Activated T-helper 1 cell treated with anti-CD3 and anti-CD28 coated beads, Interleukin-12 subunit alpha, Interleukin-12 subunit beta, Interleukin-2, Interleukin-4 antibody, amounts not matched to agents 30 ng/mL and 10 ng/mL and 1 ng/mL, durations not matched to agents 14 hours and 24 hours and 36 hours (primary cell): ENCODE measurements around the gene ACVR2A. TPM values are rescaled to one million over a fixed set of nuclear protein-coding genes. Genes with fewer than 3 reads are reported as not detected.

ENCODE experiments used
- DNase-seq: peaks from one replicate; pipeline ENCODE4 v3.0.0; 2021; ENCODE audit warnings: low spot score
- H3K27ac Mint-ChIP-seq: one replicate; pipeline ENCODE4 v1.8.0; 2021; ENCODE audit warnings: mild to moderate bottlenecking, mixed read lengths
- H3K27me3 Mint-ChIP-seq: one replicate; pipeline ENCODE4 v1.8.0; 2022; ENCODE audit warnings: mild to moderate bottlenecking, moderate library complexity, mixed read lengths; ENCODE audit not compliant: insufficient read depth
- H3K36me3 Mint-ChIP-seq: one replicate; pipeline ENCODE4 v1.8.0; 2021; ENCODE audit warnings: low read depth, mixed read lengths
- H3K4me1 Mint-ChIP-seq: one replicate; pipeline ENCODE4 v1.8.0; 2021; ENCODE audit warnings: low read depth, mixed read lengths
- H3K4me3 Mint-ChIP-seq: one replicate; pipeline ENCODE4 v1.8.0; 2021; ENCODE audit warnings: mild to moderate bottlenecking, moderate library complexity, mixed read lengths
- H3K9me3 Mint-ChIP-seq: one replicate; pipeline ENCODE4 v1.8.0; 2021; ENCODE audit warnings: mixed read lengths
- intact Hi-C: fragments of 100-400 bp; cut with micrococcal nuclease; formaldehyde crosslinking; loops from one replicate; pipeline ENCODE4 v1.15.1; 2024
- total RNA-seq: library from RNA; stranded (reverse); gene quantifications from 2 replicates; pipeline ENCODE4 v1.2.3, GENCODE V29; 2022

Gene ACVR2A
- total RNA-seq, 1 donor from 2014 or later, result 3.6 TPM

- H3K4me1 Mint-ChIP-seq, result peaks cover 11% of the 10 kb centered on the region
- peaks cover 2% of the 10 kb centered on the region for H3K27me3 Mint-ChIP-seq
- no peak overlapping the region for H3K4me3 Mint-ChIP-seq
- no peaks in the 10 kb centered on the region for H3K36me3 Mint-ChIP-seq
- no peak for DNase-seq
- intact Hi-C loops, result no loop called here
- H3K9me3 Mint-ChIP-seq, result no peaks in the 10 kb centered on the region
- no peak overlapping the region for H3K27ac Mint-ChIP-seq
These were observed 69.1 kb downstream of the ACVR2A start for GRCh38 chr2:147913701-147914480.

GRCh38 chr2:147916067-147916466 is 71.2 kb downstream of the ACVR2A start:
- Mint-ChIP-seq H3K4me1 (peaks cover under 1% of the 10 kb centered on the region), H3K4me3 (no peak overlapping the region), H3K9me3 (no peaks in the 10 kb centered on the region), H3K27me3 (peaks cover 2% of the 10 kb centered on the region), H3K27ac (no peak overlapping the region), H3K36me3 (no peaks in the 10 kb centered on the region)
- intact Hi-C loops, result no loop called here
- DNase-seq, result no peak

DNA sequence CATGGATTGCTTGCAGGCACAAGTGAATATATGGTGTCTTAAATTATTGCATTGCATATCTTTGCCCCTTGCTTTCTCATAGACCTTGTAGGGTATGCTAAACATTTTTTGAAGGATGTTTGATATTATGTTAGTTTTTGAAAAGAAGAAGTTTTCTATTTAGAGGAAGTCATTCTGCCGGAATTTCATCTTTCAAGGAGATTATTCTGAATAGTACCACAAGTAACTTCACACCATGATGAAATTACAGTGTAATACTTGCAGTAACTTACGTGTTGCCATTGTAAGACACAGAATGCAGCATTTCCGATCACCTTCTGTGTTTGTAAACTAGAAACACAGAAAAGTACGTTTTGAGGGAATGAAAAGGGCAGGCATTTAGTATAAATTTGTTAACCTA is 71.9 kb downstream of the ACVR2A start:
- no peak for DNase-seq
- Mint-ChIP-seq H3K36me3 (no peaks in the 10 kb centered on the region), H3K4me3 (no peak overlapping the region), H3K27ac (no peak overlapping the region), H3K4me1 (no peaks in the 10 kb centered on the region), H3K9me3 (no peaks in the 10 kb centered on the region), H3K27me3 (peaks cover 2% of the 10 kb centered on the region)
- intact Hi-C loops, result no loop called here

- peaks cover 2% of the 10 kb centered on the region for H3K27me3 Mint-ChIP-seq
- intact Hi-C loops, result no loop called here
- H3K36me3 Mint-ChIP-seq, result no peaks in the 10 kb centered on the region
- H3K4me3 Mint-ChIP-seq, result no peak overlapping the region
- DNase-seq, result no peak
- H3K27ac Mint-ChIP-seq, result no peak overlapping the region
- H3K9me3 Mint-ChIP-seq, result no peaks in the 10 kb centered on the region
- no peaks in the 10 kb centered on the region for H3K4me1 Mint-ChIP-seq
These were observed 72.3 kb downstream of the ACVR2A start for GRCh38 chr2:147917161-147917560.

DNA sequence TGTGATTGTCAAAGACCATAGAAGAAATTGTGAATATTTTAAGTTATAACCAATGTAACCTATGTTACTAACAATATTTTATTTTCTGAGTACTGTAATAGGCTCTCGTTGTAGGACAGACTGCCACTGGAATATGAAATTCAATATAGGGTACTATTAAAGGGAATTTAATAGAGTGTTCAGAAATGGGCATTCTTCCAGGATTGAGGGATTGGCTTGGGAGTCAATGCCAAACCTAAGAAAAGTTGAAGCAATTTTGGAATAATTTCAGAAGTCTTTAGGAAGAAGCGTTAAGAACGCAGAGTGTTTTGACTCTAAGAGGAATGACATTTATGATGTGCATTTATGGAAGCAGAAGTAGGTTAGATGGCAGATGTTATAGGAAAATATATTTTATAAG is 79.0 kb downstream of the ACVR2A start:
- H3K4me3 Mint-ChIP-seq, result no peak overlapping the region
- H3K27ac Mint-ChIP-seq, result no peak overlapping the region
- no peaks in the 10 kb centered on the region for H3K4me1 Mint-ChIP-seq
- no peaks in the 10 kb centered on the region for H3K9me3 Mint-ChIP-seq
- H3K36me3 Mint-ChIP-seq, result peaks cover 1% of the 10 kb centered on the region
- no peaks in the 10 kb centered on the region for H3K27me3 Mint-ChIP-seq
- intact Hi-C loops, result no loop called here
- DNase-seq, result no peak

DNA sequence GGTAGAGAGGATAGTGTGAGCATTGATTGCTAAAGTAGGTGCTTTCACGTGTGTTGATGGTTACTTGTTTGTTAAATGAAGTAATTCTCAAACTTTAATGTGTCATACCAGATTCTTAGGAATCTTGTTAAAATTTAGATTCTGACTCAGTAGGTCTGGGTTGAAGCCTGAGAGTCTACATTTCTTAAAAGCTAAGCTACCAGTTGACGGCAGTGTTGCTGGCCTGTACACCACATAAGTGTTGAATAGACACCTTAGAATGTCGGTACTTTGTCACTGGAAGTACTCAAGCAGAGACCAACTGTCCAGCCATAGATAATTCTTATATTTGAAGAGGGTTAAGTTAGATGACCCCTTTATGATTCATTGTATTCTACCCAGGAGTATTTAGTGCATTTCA is 79.8 kb downstream of the ACVR2A start:
- Mint-ChIP-seq H3K36me3 (peaks cover 1% of the 10 kb centered on the region), H3K27me3 (no peaks in the 10 kb centered on the region), H3K9me3 (no peaks in the 10 kb centered on the region), H3K4me3 (no peak overlapping the region), H3K27ac (no peak overlapping the region), H3K4me1 (no peaks in the 10 kb centered on the region)
- intact Hi-C loops, result no loop called here
- no peak for DNase-seq

DNA sequence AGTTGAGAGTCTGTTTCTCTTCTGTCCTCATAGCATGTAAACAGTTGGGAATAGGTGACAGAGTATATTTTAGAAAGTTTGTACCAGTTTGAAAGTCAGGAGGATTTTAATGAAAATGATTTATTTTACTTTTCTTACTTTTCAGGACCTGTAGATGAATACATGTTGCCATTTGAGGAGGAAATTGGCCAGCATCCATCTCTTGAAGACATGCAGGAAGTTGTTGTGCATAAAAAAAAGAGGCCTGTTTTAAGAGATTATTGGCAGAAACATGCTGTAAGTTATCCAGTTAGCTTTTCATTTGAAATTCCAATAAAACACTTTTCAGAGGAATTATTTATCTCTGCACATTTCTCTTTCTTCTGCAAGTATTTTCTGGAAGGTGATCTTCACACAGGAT is 81.1 kb downstream of the ACVR2A start:
- intact Hi-C loops, result no loop called here
- Mint-ChIP-seq H3K36me3 (peaks cover 1% of the 10 kb centered on the region), H3K27ac (no peak overlapping the region), H3K4me3 (no peak overlapping the region), H3K4me1 (no peaks in the 10 kb centered on the region), H3K9me3 (no peaks in the 10 kb centered on the region), H3K27me3 (no peaks in the 10 kb centered on the region)
- no peak for DNase-seq

DNA sequence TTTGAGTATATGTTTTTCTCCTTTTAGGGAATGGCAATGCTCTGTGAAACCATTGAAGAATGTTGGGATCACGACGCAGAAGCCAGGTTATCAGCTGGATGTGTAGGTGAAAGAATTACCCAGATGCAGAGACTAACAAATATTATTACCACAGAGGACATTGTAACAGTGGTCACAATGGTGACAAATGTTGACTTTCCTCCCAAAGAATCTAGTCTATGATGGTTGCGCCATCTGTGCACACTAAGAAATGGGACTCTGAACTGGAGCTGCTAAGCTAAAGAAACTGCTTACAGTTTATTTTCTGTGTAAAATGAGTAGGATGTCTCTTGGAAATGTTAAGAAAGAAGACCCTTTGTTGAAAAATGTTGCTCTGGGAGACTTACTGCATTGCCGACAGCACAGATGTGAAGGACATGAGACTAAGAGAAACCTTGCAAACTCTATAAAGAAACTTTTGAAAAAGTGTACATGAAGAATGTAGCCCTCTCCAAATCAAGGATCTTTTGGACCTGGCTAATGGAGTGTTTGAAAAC is 82.3 kb downstream of the ACVR2A start:
- no peak overlapping the region for H3K4me3 Mint-ChIP-seq
- H3K27me3 Mint-ChIP-seq, result no peaks in the 10 kb centered on the region
- DNase-seq, result no peak
- intact Hi-C loops, result no loop called here
- H3K36me3 Mint-ChIP-seq, result peaks cover 1% of the 10 kb centered on the region
- H3K27ac Mint-ChIP-seq, result no peak overlapping the region
- no peaks in the 10 kb centered on the region for H3K9me3 Mint-ChIP-seq
- no peaks in the 10 kb centered on the region for H3K4me1 Mint-ChIP-seq

DNA sequence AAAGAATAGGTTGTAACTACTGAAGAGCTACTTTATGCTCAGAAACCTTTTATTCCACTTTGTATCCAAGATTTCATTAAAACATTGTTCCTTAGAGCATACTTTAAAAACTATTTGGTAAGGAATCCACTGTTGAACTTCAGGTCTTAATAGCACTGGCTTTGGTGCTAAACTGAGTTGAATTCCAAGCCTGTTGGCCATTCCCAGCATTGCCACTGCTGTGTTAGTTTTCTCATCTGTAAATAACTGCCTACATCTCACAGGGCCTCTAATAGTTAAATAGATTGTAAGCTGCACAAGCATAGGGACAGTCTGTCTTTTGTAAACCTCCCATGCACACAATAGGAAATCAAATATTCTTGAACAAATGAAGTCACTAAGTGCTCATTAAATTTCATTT is 89.1 kb downstream of the ACVR2A start:
- Mint-ChIP-seq H3K4me1 (no peaks in the 10 kb centered on the region), H3K4me3 (no peak overlapping the region), H3K27me3 (no peaks in the 10 kb centered on the region), H3K27ac (no peak overlapping the region), H3K9me3 (no peaks in the 10 kb centered on the region), H3K36me3 (peaks cover 10% of the 10 kb centered on the region)
- intact Hi-C loops, result loop anchor here (10.0 kb wide), 1 partner anchor 711 kb away; the partner anchor contains the start of gene EPC2
- no peak for DNase-seq

- intact Hi-C loops, result loop anchor here (10.0 kb wide), 1 partner anchor 710 kb away; the partner anchor contains the start of gene EPC2
- DNase-seq, result no peak
- H3K4me3 Mint-ChIP-seq, result no peak overlapping the region
- H3K27me3 Mint-ChIP-seq, result no peaks in the 10 kb centered on the region
- H3K4me1 Mint-ChIP-seq, result no peaks in the 10 kb centered on the region
- no peaks in the 10 kb centered on the region for H3K9me3 Mint-ChIP-seq
- H3K27ac Mint-ChIP-seq, result no peak overlapping the region
- H3K36me3 Mint-ChIP-seq, result peaks cover 10% of the 10 kb centered on the region
These were observed 90.2 kb downstream of the ACVR2A start for GRCh38 chr2:147934881-147935620.

GRCh38 chr2:147937744-147938349 is 93.0 kb downstream of the ACVR2A start:
- H3K4me1 Mint-ChIP-seq, result no peaks in the 10 kb centered on the region

GRCh38 chr2:147939313-147939712 is 94.5 kb downstream of the ACVR2A start:
- H3K36me3 Mint-ChIP-seq, result peaks cover 11% of the 10 kb centered on the region
- H3K4me1 Mint-ChIP-seq, result no peaks in the 10 kb centered on the region
- intact Hi-C loops, result loop anchor here (10.0 kb wide), 1 partner anchor 705 kb away; the partner anchor contains the start of gene EPC2
- H3K27me3 Mint-ChIP-seq, result no peaks in the 10 kb centered on the region
- no peaks in the 10 kb centered on the region for H3K9me3 Mint-ChIP-seq
- DNase-seq, result no peak
- H3K4me3 Mint-ChIP-seq, result no peak overlapping the region
- no peak overlapping the region for H3K27ac Mint-ChIP-seq

More at GRCh38 chr2:147937744-147938349, 93.0 kb downstream of the ACVR2A start:
- intact Hi-C loops, result loop anchor here (1.0 to 10.0 kb wide), 7 partner anchors 83 to 1623 kb away; partner anchors contain the start of genes EPC2, MBD5 and ORC4
- no peak overlapping the region for H3K27ac Mint-ChIP-seq
- DNase-seq, result no peak
- H3K36me3 Mint-ChIP-seq, result peaks cover 11% of the 10 kb centered on the region
- no peaks in the 10 kb centered on the region for H3K9me3 Mint-ChIP-seq
- H3K27me3 Mint-ChIP-seq, result no peaks in the 10 kb centered on the region
- no peak overlapping the region for H3K4me3 Mint-ChIP-seq

DNA sequence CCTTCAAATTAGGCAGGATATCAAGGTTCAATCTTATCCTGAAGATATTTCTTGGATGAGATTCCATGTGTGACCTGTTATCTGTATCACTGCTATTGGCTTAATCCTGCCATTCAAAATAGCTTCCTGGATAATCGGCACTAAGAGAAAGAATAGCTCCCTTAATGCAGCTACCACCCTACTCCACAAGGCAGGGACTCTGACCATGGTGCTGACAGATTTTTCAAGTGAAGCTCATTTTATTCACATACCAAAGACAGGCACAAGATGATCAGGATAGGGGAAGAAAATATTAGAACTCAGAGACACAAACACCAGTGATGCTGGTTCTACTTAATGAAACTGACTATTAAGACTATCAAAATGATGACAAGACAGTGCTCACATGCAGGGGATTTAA is 100.8 kb downstream of the ACVR2A start:
- Mint-ChIP-seq H3K27me3 (no peaks in the 10 kb centered on the region), H3K27ac (no peak overlapping the region), H3K4me1 (no peaks in the 10 kb centered on the region), H3K4me3 (no peak overlapping the region), H3K9me3 (no peaks in the 10 kb centered on the region), H3K36me3 (peaks cover 3% of the 10 kb centered on the region)
- DNase-seq, result no peak
- intact Hi-C loops, result no loop called here
